H9 (cell line): ENCODE data around the gene NR2C1. TPM values are rescaled to one million over a fixed set of nuclear protein-coding genes. Genes with fewer than 3 reads are reported as not detected.
"Not testable (repeated sequence)": the region's sequence is repeated elsewhere in the genome, so short reads cannot be mapped to it uniquely, and the experiment has no call there.

ENCODE experiments used
- DNase-seq: peaks from one replicate; pipeline ENCODE4 v3.0.0-alpha.2; 2017
- H2AFZ ChIP-seq: one replicate; pipeline ENCODE4 v1.6.1; 2013; ENCODE audit warnings: mild to moderate bottlenecking, low read length, control low read depth, moderate library complexity
- H2AK5ac ChIP-seq: 2 replicates; pipeline ENCODE4 v1.6.1; 2013; ENCODE audit warnings: low read length, control low read depth, mixed read lengths; ENCODE audit not compliant: insufficient read length
- H2BK120ac ChIP-seq: one replicate; pipeline ENCODE4 v1.6.1; 2013; ENCODE audit warnings: low read depth, mild to moderate bottlenecking, low read length, control low read depth, inconsistent platforms; ENCODE audit not compliant: poor library complexity, severe bottlenecking
- H2BK12ac ChIP-seq: 2 replicates; pipeline ENCODE4 v1.6.1; 2013; ENCODE audit warnings: low read length, control low read depth, mixed read lengths, low read depth; ENCODE audit not compliant: insufficient read length
- H2BK15ac ChIP-seq: 2 replicates; pipeline ENCODE4 v1.6.1; 2013; ENCODE audit warnings: low read depth, low read length, control low read depth
- H2BK20ac ChIP-seq: one replicate; pipeline ENCODE4 v1.6.1; 2013; ENCODE audit warnings: low read depth, mild to moderate bottlenecking, low read length, control low read depth, inconsistent platforms; ENCODE audit not compliant: poor library complexity, severe bottlenecking
- H2BK5ac ChIP-seq: 2 replicates; pipeline ENCODE4 v1.6.1; 2013; ENCODE audit warnings: low read length, control low read depth, mixed read lengths; ENCODE audit not compliant: insufficient read length
- H3K14ac ChIP-seq: 2 replicates; pipeline ENCODE4 v1.6.1; 2013; ENCODE audit warnings: low read length, control low read depth; ENCODE audit not compliant: insufficient read depth
- H3K18ac ChIP-seq: 2 replicates; pipeline ENCODE4 v1.6.1; 2013; ENCODE audit warnings: low read depth, mild to moderate bottlenecking, mixed read lengths, low read length, control low read depth; ENCODE audit not compliant: insufficient read length
- H3K23ac ChIP-seq: 2 replicates; pipeline ENCODE4 v1.6.1; 2013; ENCODE audit warnings: low read length, control low read depth, mixed read lengths, low read depth; ENCODE audit not compliant: insufficient read length
- H3K23me2 ChIP-seq: 2 replicates; pipeline ENCODE4 v1.6.1; 2013; ENCODE audit warnings: low read depth, mild to moderate bottlenecking, mixed read lengths, low read length, control low read depth; ENCODE audit not compliant: insufficient read length, poor library complexity, severe bottlenecking
- H3K27ac ChIP-seq: 2 replicates; pipeline ENCODE4 v1.5.1; 2013; ENCODE audit warnings: low read length, control low read depth, mixed read lengths, low read depth; ENCODE audit not compliant: insufficient read length
- H3K27me3 ChIP-seq: 2 replicates; pipeline ENCODE4 v1.6.1; 2013; ENCODE audit warnings: low read length, control low read depth, inconsistent platforms; ENCODE audit not compliant: insufficient read depth
- H3K4ac ChIP-seq: 2 replicates; pipeline ENCODE4 v1.6.1; 2013; ENCODE audit warnings: low read depth, mild to moderate bottlenecking, control low read depth, inconsistent platforms, low read length, moderate library complexity
- H3K4me1 ChIP-seq: 2 replicates; pipeline ENCODE4 v1.6.1; 2013; ENCODE audit warnings: low read length, control low read depth, inconsistent platforms; ENCODE audit not compliant: insufficient read depth
- H3K4me2 ChIP-seq: 2 replicates; pipeline ENCODE4 v1.6.1; 2013; ENCODE audit warnings: low read length, control low read depth, mixed read lengths; ENCODE audit not compliant: insufficient read length, insufficient read depth
- H3K56ac ChIP-seq: 2 replicates; pipeline ENCODE4 v1.6.1; 2013; ENCODE audit warnings: low read depth, mild to moderate bottlenecking, mixed read lengths, low read length, control low read depth; ENCODE audit not compliant: insufficient read length
- H3K79me1 ChIP-seq: 2 replicates; pipeline ENCODE4 v1.6.1; 2013; ENCODE audit warnings: low read depth, mild to moderate bottlenecking, moderate library complexity, low read length, control low read depth, inconsistent platforms; ENCODE audit not compliant: insufficient read depth, poor library complexity, severe bottlenecking
- H3K79me2 ChIP-seq: 2 replicates; pipeline ENCODE4 v1.6.1; 2013; ENCODE audit warnings: low read length, control low read depth, inconsistent platforms; ENCODE audit not compliant: insufficient read depth
- H3K9ac ChIP-seq: 2 replicates; pipeline ENCODE4 v1.6.1; 2013; ENCODE audit warnings: low read length, control low read depth, mixed read lengths; ENCODE audit not compliant: insufficient read length; ENCODE audit errors: extremely low read depth
- H3K9me3 ChIP-seq: one replicate; pipeline ENCODE4 v1.6.1; 2013; ENCODE audit warnings: low read depth, low read length, inconsistent platforms; ENCODE audit not compliant: control insufficient read depth
- H3T11ph ChIP-seq: one replicate; pipeline ENCODE4 v1.6.1; 2013; ENCODE audit warnings: mild to moderate bottlenecking, low read length, control low read depth, inconsistent platforms
- H4K20me1 ChIP-seq: one replicate; pipeline ENCODE4 v1.6.1; 2013; ENCODE audit not compliant: control insufficient read depth, insufficient read length, insufficient read depth
- H4K5ac ChIP-seq: 2 replicates; pipeline ENCODE4 v1.6.1; 2013; ENCODE audit warnings: low read depth, mild to moderate bottlenecking, mixed read lengths, low read length, control low read depth; ENCODE audit not compliant: insufficient read length
- H4K8ac ChIP-seq: replicated peaks from 2 replicates; pipeline ENCODE4 v1.6.1; 2013; ENCODE audit warnings: low read length, control low read depth, mixed read lengths, low read depth; ENCODE audit not compliant: insufficient read length
- H4K91ac ChIP-seq: 2 replicates; pipeline ENCODE4 v1.6.1; 2013; ENCODE audit warnings: low read depth, mild to moderate bottlenecking, moderate library complexity, mixed read lengths, low read length, control low read depth; ENCODE audit not compliant: insufficient read length
- H3K27ac Mint-ChIP-seq, 3 experiments: 2 replicates in 2 of 3; 3 replicates in 1 of 3; pipeline ENCODE4 v1.8.0; 2020 to 2021; ENCODE audit warnings: mixed read lengths in 3 of 3, mild to moderate bottlenecking in 1 of 3, moderate library complexity in 1 of 3
- H3K27me3 Mint-ChIP-seq: 2 replicates; pipeline ENCODE4 v1.8.0; 2021; ENCODE audit warnings: low read depth, mild to moderate bottlenecking, moderate library complexity, mixed read lengths
- H3K36me3 Mint-ChIP-seq, 3 experiments: 2 replicates in 2 of 3; 3 replicates in 1 of 3; pipeline ENCODE4 v1.8.0; 2020 to 2021; ENCODE audit warnings: low read depth in 3 of 3, mixed read lengths in 3 of 3; ENCODE audit not compliant: insufficient read depth in 1 of 3
- H3K4me1 Mint-ChIP-seq, 2 experiments: 2 replicates each; pipeline ENCODE4 v1.8.0; 2020; ENCODE audit warnings: mixed read lengths in 2 of 2
- H3K4me3 Mint-ChIP-seq, 2 experiments: 2 replicates in 1 of 2; 3 replicates in 1 of 2; pipeline ENCODE4 v1.8.0; 2020 to 2021; ENCODE audit warnings: mild to moderate bottlenecking in 2 of 2, mixed read lengths in 2 of 2, moderate library complexity in 1 of 2
- H3K9me3 Mint-ChIP-seq, 2 experiments: 2 replicates in 1 of 2; 3 replicates in 1 of 2; pipeline ENCODE4 v1.8.0; 2020; ENCODE audit warnings: mild to moderate bottlenecking in 2 of 2, mixed read lengths in 2 of 2, moderate library complexity in 1 of 2
- CTCF ChIP-seq: fragments of 200-600 bp; sonication (generic); conservative IDR thresholded peaks from 3 replicates; pipeline ENCODE4 v1.8.0; 2021; ENCODE audit warnings: antibody characterized with exemption, mild to moderate bottlenecking
- WGBS: extraction: QIAGEN DNeasy Blood & Tissue Kit; methylation state at CpG from one replicate; pipeline ENCODE4 v1.1.7; 2013; ENCODE audit warnings: missing lambda C conversion rate, low lambda C conversion rate, mixed read lengths; ENCODE audit not compliant: insufficient read length; ENCODE audit errors: extremely low coverage; 5-methylcytosine and 5-hydroxymethylcytosine counted together
- total RNA-seq: library from RNA; stranded (reverse); gene quantifications from 2 replicates; pipeline ENCODE4 v1.2.1, GENCODE V29; 2021

Gene NR2C1
- total RNA-seq, 1 experiment from 2014 or later = 47.0 TPM

DNA sequence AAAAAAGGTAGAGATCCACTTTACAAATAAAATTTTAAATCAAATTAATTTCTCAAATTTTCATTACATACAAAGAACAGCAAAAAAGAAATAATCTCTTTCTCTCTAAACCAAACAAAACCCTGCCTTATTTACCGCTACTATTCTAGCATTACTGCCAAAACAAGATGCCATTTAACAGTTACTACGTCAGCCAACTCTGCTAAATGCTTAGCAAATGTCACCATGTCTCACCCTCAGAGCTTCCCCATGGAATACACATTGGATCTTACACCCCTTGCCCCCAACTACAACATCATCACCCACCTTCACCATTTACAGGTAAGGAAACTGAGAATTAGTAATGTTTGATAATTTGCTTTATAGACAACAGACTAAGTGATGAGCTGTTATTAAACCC is 23.0 kb upstream of the NR2C1 start:
- H3K9me3 Mint-ChIP-seq = no peaks in the 10 kb centered on the region; a peak in 1 of 5 replicates
- Histone ChIP-seq H2BK12ac (no peak overlapping the region), H3K4me2 (no peak overlapping the region), H4K5ac (no peak overlapping the region), H4K8ac (no peak overlapping the region), H4K91ac (no peak overlapping the region), H2BK20ac (no peak overlapping the region), H2BK5ac (no peak overlapping the region), H3K9me3 (no peaks in the 10 kb centered on the region), H3T11ph (no peak overlapping the region), H3K14ac (no peak overlapping the region), H4K20me1 (no peaks in the 10 kb centered on the region), H2BK15ac (no peak overlapping the region), H3K56ac (no peak overlapping the region), H3K4me1 (no peaks in the 10 kb centered on the region), H3K27me3 (no peaks in the 10 kb centered on the region), H3K79me2 (no peaks in the 10 kb centered on the region), H3K4ac (no peak overlapping the region), H2AK5ac (no peak overlapping the region), H2AFZ (no peak overlapping the region), H3K27ac (no peak overlapping the region), H3K79me1 (no peaks in the 10 kb centered on the region), H3K23ac (no peak overlapping the region), H2BK120ac (no peak overlapping the region), H3K9ac (no peak overlapping the region), H3K18ac (no peak overlapping the region), H3K23me2 (no peaks in the 10 kb centered on the region)
- DNase-seq = no peak
- 100% methylated on average over 1 of the region's 2 CpGs for WGBS
- H3K27me3 Mint-ChIP-seq = no peaks in the 10 kb centered on the region
- no peak for TF ChIP-seq CTCF
- no peak overlapping the region for H3K4me3 Mint-ChIP-seq
- no peaks in the 10 kb centered on the region for H3K4me1 Mint-ChIP-seq
- peaks cover 14 to 59% (median 58%) of the 10 kb centered on the region in 3 experiments; a peak in 6 of 7 replicates for H3K36me3 Mint-ChIP-seq
- H3K27ac Mint-ChIP-seq = peak overlapping the region in 1 of 3 experiments; percentile 7; a peak in 1 of 7 replicates

- WGBS = no CpG with 5 or more reads among the region's 2 CpGs
Observed at GRCh38 chr12:95095866-95096265, 22.4 kb upstream of the NR2C1 start.

More at GRCh38 chr12:95095866-95096265, 22.4 kb upstream of the NR2C1 start:
- not testable (repeated sequence) for H2AK5ac ChIP-seq, H2BK120ac ChIP-seq, H3K23ac ChIP-seq, H2AFZ ChIP-seq, H4K91ac ChIP-seq, H3K27ac ChIP-seq, H3K27me3 Mint-ChIP-seq, H3K18ac ChIP-seq, H4K20me1 ChIP-seq, H2BK12ac ChIP-seq, H3K14ac ChIP-seq, H2BK20ac ChIP-seq, H3K9me3 Mint-ChIP-seq, H3K56ac ChIP-seq, H3K23me2 ChIP-seq, H3K79me1 ChIP-seq, H3K4me3 Mint-ChIP-seq, H3K79me2 ChIP-seq, H4K8ac ChIP-seq, H3K9me3 ChIP-seq, H3K27me3 ChIP-seq, DNase-seq, H4K5ac ChIP-seq, H3K4ac ChIP-seq, H3K4me1 Mint-ChIP-seq, H3K4me2 ChIP-seq, H3K27ac Mint-ChIP-seq, H3T11ph ChIP-seq, H2BK5ac ChIP-seq, H3K9ac ChIP-seq, H2BK15ac ChIP-seq, H3K4me1 ChIP-seq
- peaks cover 15 to 62% (median 58%) of the 10 kb centered on the region in 3 experiments; a peak in 6 of 7 replicates for H3K36me3 Mint-ChIP-seq
